Testis (tissue), 2 donors: ENCODE measurements around the gene DIS3L2.

Experiments used
- POLR2A ChIP-seq: fragments of 450-650 bp; IDR thresholded peaks from one replicate; pipeline ENCODE4 v1.6.1; 2017; ENCODE audit warnings: antibody characterized with exemption, mild to moderate bottlenecking, moderate library complexity
- TF ChIP-seq, protein P1 (sequence below), 3 experiments: fragments of 450-650 bp in 2 of 3; fragments of 200-600 bp in 1 of 3; sonication (generic) in 1 of 3; IDR thresholded peaks; one replicate each; pipeline ENCODE4 v1.5.1; 2016 to 2019; ENCODE audit warnings: antibody characterized with exemption in 3 of 3, mild to moderate bottlenecking in 2 of 3, moderate library complexity in 1 of 3

DNA sequence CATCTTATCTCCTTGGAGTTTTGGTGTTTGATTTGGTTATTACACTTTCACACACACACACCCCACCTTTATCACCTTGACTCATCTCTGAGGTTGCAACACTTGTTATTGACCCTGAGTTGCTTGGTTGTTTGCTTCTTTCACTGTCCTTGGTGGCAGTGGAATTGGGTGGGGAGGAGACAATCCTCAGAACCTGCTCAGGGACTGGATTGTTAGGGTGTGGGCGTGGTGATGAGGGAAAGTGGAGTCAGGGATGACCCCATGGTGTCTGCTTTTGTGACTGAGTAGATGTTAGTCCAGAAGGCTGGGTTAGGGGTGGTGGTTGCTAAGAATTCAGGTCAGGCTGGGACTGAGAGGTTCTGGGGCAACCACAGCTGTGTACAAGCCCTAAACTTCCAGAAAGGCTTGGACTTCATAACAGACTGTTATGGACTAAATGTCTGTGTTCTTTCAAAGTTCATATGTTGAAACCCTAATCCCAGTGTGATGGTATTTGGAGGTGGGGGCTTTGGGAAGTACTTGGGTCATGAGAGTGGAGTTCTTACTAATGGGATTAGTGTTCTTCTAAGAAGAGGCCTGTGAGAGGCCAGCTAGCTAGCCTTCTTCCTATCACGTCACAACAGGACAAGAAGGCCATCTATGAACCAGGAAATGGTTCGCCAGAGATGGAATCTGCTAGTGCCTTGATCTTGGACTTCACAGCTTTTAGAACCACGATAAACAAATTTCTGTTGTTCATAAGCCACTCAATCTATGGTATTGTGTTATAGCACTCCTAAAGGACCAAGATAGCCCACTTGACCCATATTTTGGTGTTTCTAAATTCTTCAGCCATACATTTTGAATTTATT, 3.4 kb upstream of the DIS3L2 start:
- TF ChIP-seq, protein P1, sequence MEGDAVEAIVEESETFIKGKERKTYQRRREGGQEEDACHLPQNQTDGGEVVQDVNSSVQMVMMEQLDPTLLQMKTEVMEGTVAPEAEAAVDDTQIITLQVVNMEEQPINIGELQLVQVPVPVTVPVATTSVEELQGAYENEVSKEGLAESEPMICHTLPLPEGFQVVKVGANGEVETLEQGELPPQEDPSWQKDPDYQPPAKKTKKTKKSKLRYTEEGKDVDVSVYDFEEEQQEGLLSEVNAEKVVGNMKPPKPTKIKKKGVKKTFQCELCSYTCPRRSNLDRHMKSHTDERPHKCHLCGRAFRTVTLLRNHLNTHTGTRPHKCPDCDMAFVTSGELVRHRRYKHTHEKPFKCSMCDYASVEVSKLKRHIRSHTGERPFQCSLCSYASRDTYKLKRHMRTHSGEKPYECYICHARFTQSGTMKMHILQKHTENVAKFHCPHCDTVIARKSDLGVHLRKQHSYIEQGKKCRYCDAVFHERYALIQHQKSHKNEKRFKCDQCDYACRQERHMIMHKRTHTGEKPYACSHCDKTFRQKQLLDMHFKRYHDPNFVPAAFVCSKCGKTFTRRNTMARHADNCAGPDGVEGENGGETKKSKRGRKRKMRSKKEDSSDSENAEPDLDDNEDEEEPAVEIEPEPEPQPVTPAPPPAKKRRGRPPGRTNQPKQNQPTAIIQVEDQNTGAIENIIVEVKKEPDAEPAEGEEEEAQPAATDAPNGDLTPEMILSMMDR (IDR thresholded peaks at IDR 0.05), result no peak
- TF ChIP-seq POLR2A, result no peak
